Stimulated activated CD4-positive, alpha-beta T cell treated with anti-CD3 and anti-CD28 coated beads, Interleukin-1b, Interleukin-23, amount 100 ng/mL, for 24 hours (primary cell): ENCODE data around the gene CD34.

Experiments used
- DNase-seq, 4 experiments: peaks; one replicate each; pipeline ENCODE4 v3.0.0-alpha.2; 2020; ENCODE audit warnings: low read depth in 4 of 4, low spot score in 1 of 4

The CD34 gene

DNA sequence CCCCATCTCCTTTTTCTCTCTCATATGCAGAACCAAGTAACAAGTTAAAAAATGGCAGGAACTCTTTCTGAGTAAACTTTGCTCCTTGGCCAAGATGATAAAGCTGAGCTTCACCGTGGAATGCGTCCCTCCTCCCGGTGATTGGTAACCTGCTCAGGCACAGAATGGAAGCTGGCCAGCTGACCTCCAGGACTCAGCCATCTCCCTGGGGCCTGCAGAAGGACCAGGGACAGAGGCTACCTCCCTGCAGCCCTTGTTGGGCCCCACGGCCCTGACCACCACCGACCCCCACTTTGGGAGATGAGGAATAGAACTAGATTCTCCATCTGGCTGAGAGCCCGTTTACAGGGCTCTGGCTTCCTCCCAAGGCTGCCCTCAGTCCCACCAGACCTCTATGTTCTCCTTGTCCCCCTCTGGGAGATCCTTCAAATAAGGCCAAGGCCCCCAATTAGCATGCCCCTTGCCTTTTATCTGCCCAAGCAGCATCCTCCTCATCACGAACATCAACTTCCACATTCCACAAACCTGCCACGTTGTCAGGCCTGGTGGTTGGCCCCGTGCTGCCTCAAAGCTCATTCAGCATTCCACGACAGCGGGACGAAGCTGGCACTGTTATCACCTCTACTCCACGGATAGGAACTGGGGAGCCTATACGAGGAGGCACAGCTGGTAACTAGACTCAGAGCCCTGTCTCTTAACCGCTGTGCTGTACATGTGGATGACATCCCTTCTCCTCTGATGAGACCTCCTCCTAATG lies 74.2 kb downstream of the CD34 start:
- DNase-seq, result no peak

DNA sequence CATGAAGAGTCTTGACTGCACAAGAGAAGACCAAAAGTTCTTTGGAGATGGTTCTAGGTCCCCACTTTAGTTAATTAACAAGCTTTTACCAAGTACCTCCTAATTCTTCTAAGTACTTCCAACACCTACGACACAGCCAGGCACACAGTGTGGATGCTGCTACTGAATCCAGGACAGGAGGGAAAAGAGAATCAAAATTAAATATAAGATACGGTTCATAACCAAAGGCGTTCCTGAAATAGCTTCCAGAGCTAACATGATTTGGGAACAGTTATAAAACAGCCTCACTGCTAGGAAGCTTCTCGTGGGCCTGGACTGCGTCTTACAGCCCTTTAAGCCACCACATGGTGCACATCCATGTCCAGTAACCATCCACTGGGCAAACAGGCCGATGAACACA lies 75.0 kb downstream of the CD34 start:
- no peak for DNase-seq

DNA sequence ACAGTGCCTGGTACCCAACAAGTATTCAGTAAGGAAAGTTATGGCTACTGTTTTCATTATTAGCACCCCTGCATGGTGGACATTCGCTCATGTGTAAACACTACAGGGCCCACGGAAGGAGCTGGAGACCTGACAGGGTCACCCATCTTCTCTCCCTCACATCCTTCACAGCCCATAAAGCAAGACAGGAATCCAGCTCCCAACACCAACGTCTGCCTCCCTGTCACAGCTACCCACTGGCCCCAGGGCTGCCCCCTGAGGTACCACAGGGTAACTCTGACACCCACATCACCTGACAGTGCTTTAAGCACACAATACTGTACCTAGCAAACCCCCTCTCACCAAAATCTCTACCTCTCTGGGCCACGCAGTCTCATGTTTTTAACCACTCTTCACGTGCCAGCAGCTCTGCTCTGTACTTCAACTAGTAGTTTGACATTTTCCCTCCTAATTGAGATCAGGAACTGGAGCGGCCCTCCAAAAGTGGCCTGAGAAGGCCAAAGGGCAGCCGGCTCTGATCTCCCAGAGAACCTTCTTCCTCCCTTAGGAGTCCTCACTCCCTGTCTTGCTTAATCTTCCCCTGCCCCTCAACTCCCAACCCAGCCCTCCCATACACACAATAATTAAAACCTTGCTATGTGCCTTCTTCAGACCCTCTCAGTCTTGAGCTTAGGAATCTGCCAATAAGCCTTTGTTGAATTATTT lies 76.8 kb downstream of the CD34 start:
- DNase-seq, result no peak

GRCh38 chr1:207833381-207833780 lies 77.5 kb downstream of the CD34 start:
- no peak for DNase-seq

- no peak for DNase-seq
Measured at GRCh38 chr1:207832796-207833195, 78.1 kb downstream of the CD34 start.

GRCh38 chr1:207831517-207832327 lies 79.2 kb downstream of the CD34 start:
- DNase-seq, result peak in 2 of 4 experiments; percentile 40 to 47
